ENCODE results near the gene VWA3B.

DNA sequence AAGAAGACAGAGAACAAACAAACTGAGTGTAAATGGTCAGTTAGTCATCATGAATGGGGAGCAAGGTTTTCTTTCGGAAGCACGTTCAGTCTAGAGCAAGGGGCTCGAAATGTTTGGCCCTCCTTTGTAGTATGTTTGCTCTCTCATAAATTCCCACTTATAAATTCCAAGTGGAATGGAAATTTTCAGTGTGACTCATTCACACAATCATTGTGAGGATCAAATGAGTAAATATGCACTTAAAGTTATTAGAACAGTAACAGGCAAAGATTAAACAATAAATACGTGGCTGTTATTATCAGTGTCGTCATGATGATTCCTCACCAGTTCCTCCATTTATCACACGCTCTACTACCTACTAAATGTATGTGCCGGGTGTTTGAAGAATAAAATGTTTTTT, 269.8 kb downstream of the VWA3B start:
- no peak for TF ChIP-seq CTCF (IDR thresholded peaks at IDR 0.05)
- TF ChIP-seq POLR2A (IDR thresholded peaks at IDR 0.05) = no peak

Data from esophagus squamous epithelium (tissue), 4 donors.